Pancreas (tissue), 10 donors: ENCODE measurements around the gene HEPACAM. TPM values are rescaled to one million over a fixed set of nuclear protein-coding genes. Genes with fewer than 3 reads are reported as not detected.

Experiments used
- ATAC-seq, 4 donors: fragments of 200-7000 bp; cut with Tn5 transposase; one replicate each; pipeline versions ENCODE4 v1.8.0 to v1.9.1; 2020; ENCODE audit warnings: mild to moderate bottlenecking in 4 of 4, moderate library complexity in 4 of 4
- DNase-seq, 6 donors: peaks; one replicate each; pipeline ENCODE4 v3.0.0-alpha.2; 2020
- FAIRE-seq: peaks from 2 replicates; lab custom pipeline; 2012; peaks lifted over from hg19 to GRCh38; lab: Jason Lieb, UNC
- H3K27ac ChIP-seq, 4 donors: fragments of 200-600 bp; sonication (generic); 1 replicate in 3 of 4; 2 replicates in 1 of 4; pipeline versions ENCODE4 v1.5.0 to v1.8.0; 2020
- H3K27me3 ChIP-seq, 4 donors: fragments of 200-600 bp; one replicate each; pipeline ENCODE4 v1.8.0; 2021
- H3K36me3 ChIP-seq, 3 donors: fragments of 200-600 bp; sonication (generic) in 1 of 3; one replicate each; pipeline versions ENCODE4 v1.5.0 to v1.8.0; 2020 to 2021
- H3K4me1 ChIP-seq, 3 donors: fragments of 200-600 bp; one replicate each; pipeline ENCODE4 v1.8.0; 2021
- H3K4me3 ChIP-seq, 4 donors: fragments of 200-600 bp; sonication (generic) in 2 of 4; one replicate each; pipeline versions ENCODE4 v1.5.0 to v1.8.0; 2020 to 2021
- H3K9me3 ChIP-seq, 4 donors: fragments of 200-600 bp; one replicate each; pipeline ENCODE4 v1.8.0; 2021
- CTCF ChIP-seq, 4 donors: fragments of 200-600 bp; sonication (generic) in 3 of 4; IDR thresholded peaks; one replicate each; pipeline versions ENCODE4 v1.5.0 to v1.8.0; 2021; ENCODE audit warnings: antibody characterized with exemption in 4 of 4
- whole genome bisulfite sequencing, 2 donors: extraction: QIAGEN DNeasy Blood & Tissue Kit; methylation state at CpG; one replicate each; pipeline ENCODE4 v1.1.7; 2013; 5-methylcytosine and 5-hydroxymethylcytosine counted together
- intact Hi-C, 3 donors: fragments of 100-400 bp; cut with DNase I; formaldehyde crosslinking; loops; one replicate each; pipeline versions ENCODE4 v1.11.1 to v1.14.2; 2022
- polyA plus RNA-seq, 2 donors: library from polyadenylated mRNA; stranded (reverse); fragments of 200-250 nt; gene quantifications; one replicate each; pipeline ENCODE4 v1.2.3, GENCODE V29; 2013
- total RNA-seq, 6 donors: library from RNA; stranded (reverse); fragmentation: NEBNext Ultra II Directional in 4 of 6; extraction: Animal tissue kit (Norgen Biotek cat#: 25700) in 4 of 6; gene quantifications; one replicate each; pipeline versions ENCODE4 v1.2.1 to v1.2.4, GENCODE V29; 2021 to 2023
- donor health status: healthy with polysubstance abuse.
- donor health status: DM: no; HTN: no; CAD: no; lungs with moderate emphysema.
- donor health status: DM: no; HTN: no; CAD: no.
- donor health status: control.
- donor health status: control.
- donor health status: Bipolar disorder and iron deficiency.
- donor health status: DM: yes; HTN: yes; CAD: no.
- donor health status: DM: no; HTN: no; CAD: no.
- donor health status: DM: no; HTN: no; CAD: no.
- donor health status: DM: yes; HTN: yes; CAD: no.

The HEPACAM gene, protein sequence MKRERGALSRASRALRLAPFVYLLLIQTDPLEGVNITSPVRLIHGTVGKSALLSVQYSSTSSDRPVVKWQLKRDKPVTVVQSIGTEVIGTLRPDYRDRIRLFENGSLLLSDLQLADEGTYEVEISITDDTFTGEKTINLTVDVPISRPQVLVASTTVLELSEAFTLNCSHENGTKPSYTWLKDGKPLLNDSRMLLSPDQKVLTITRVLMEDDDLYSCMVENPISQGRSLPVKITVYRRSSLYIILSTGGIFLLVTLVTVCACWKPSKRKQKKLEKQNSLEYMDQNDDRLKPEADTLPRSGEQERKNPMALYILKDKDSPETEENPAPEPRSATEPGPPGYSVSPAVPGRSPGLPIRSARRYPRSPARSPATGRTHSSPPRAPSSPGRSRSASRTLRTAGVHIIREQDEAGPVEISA
- total RNA-seq = under 1 TPM in 5 of 6 donors, not detected in 1; 0.03 to 0.38 (median 0.12) TPM
- polyA plus RNA-seq = under 1 TPM in 1 of 2 donors, not detected in 1; 0.23 TPM

GRCh38 chr11:124935548-124936514 lies at the start of gene HEPACAM:
Gene HEPACAM, minus strand, starts transcription at chr11:124936047. Its CDS starts 41 bp downstream, at chr11:124936006.
- intact Hi-C loops = no loop called here
- Histone ChIP-seq H3K36me3 (no peaks in the 10 kb centered on the region), H3K9me3 (no peaks in the 10 kb centered on the region), H3K4me3 (no peak within 1 kb of the TSS), H3K27ac (no peak within 1 kb of the TSS), H3K27me3 (peaks cover 0 to 3% (median 0%) of the 10 kb centered on the region in 4 donors), H3K4me1 (no peaks in the 10 kb centered on the region)
- FAIRE-seq (no peak), ATAC-seq (no peak), DNase-seq (no peak)
- TF ChIP-seq CTCF (IDR thresholded peaks at IDR 0.05) = no peak
- WGBS, 2 donors = 68 to 77% methylated on average over 18 of the region's 18 CpGs

DNA sequence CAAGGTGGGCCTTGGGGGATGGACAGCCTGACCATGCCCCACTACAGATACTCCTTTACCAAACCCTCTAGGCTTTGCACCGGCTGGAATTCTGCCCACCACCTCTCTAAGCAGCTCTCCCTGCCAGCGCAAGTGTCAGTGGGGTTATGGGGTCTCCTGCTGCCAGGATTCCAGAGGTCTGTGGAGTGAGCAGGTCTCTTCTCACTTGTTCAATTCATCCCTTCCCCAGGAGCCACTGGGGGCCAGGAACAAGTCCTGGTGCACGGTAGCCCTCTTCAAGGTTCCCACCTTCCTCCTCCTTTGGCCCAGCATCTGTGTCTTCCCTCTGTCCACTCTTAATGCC lies 48.6 kb upstream of the HEPACAM start:
- DNase-seq (peak in 1 of 6 donors; percentile 29), FAIRE-seq (no peak), ATAC-seq (no peak)
- no peaks in the 10 kb centered on the region for H3K27me3 ChIP-seq
- H3K9me3 ChIP-seq = peaks cover 0 to 1% (median 0%) of the 10 kb centered on the region in 4 donors
- intact Hi-C loops = no loop called here
- H3K4me3 ChIP-seq = no peak overlapping the region
- WGBS, 2 donors = 95 to 97% methylated on average over 3 of the region's 3 CpGs
- no peak for TF ChIP-seq CTCF (IDR thresholded peaks at IDR 0.05)
- no peak overlapping the region for H3K27ac ChIP-seq
- no peaks in the 10 kb centered on the region for H3K4me1 ChIP-seq
- no peaks in the 10 kb centered on the region for H3K36me3 ChIP-seq

DNA sequence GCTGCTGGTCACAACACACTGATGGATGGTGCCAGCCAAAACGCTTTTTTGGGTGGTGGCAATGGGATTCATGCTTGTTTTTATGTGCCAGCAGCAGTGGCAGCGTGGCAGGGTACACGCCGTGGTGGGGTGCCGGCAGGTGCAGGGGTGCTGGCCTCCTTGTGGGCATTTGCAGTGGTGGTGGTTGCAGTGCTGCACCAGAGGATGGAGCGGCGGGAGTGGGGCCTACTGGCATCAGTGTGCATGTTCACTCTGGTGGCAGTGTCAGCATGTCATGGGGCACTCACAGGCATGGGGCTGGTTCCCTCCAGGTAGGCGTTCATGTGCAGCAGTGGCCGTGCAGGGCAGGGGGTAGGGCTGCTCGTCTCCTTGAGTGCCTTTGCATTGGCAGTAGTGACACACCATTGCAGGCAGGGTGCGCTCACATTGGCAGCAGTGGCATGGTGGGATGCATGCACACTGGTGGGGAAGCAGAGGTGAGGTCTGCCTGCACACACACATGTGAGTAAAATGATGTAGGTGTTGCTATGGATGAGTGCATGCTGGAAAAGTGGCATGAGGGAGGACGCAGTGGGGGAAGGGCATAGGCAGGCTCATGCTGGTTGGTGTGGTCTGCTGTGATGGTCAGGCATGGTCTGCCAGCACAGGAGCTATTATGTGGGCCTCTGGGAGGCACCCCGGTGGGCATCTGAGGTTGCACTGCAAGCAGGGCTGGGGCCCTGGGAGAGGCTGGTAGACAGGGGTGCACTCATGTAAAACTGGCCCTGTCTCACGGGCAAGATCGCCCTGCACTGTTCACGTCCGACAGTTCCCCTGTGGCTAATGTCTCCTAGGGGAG lies 48.0 kb upstream of the HEPACAM start:
- ATAC-seq = no peak
- H3K4me1 ChIP-seq = no peaks in the 10 kb centered on the region
- no peak for TF ChIP-seq CTCF (IDR thresholded peaks at IDR 0.05)
- peaks cover 0 to 3% (median 0%) of the 10 kb centered on the region in 4 donors for H3K9me3 ChIP-seq
- peak in 2 of 6 donors; percentile 29 to 42 for DNase-seq
- H3K4me3 ChIP-seq = no peak overlapping the region
- no peaks in the 10 kb centered on the region for H3K36me3 ChIP-seq
- H3K27me3 ChIP-seq = no peaks in the 10 kb centered on the region
- intact Hi-C loops = no loop called here
- H3K27ac ChIP-seq = no peak overlapping the region
- WGBS, 2 donors = 93 to 94% methylated on average over 17 of the region's 17 CpGs
- FAIRE-seq = no peak

DNA sequence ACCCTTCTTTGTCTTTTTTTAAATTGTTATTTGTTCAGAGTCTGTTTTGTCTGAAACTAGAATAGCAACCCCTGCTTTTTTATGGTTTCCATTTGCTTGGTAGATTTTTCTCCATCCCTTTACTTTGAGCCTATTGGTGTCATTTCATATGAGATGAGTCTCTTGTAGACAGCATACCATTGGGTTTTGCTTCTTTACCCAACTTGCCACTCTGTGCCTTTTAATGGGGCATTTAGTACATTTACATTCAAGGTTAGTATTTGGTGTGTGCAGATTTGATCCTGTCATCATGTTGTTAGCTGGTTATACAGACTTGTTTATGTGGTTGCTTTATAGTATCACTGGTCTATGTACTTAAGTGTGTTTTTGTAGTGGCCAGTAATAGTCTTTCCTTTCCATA lies 46.2 kb upstream of the HEPACAM start:
- Histone ChIP-seq H3K36me3 (no peaks in the 10 kb centered on the region), H3K9me3 (peaks cover 0 to 3% (median 0%) of the 10 kb centered on the region in 4 donors), H3K4me1 (no peaks in the 10 kb centered on the region), H3K27ac (no peak overlapping the region), H3K27me3 (no peaks in the 10 kb centered on the region), H3K4me3 (no peak overlapping the region)
- DNase-seq (no peak), ATAC-seq (no peak), FAIRE-seq (no peak)
- no peak for TF ChIP-seq CTCF (IDR thresholded peaks at IDR 0.05)
- intact Hi-C loops = no loop called here
